Lower leg skin (tissue), 3 donors: ENCODE data around the gene USB1.

ENCODE experiments used
- CTCF ChIP-seq, 3 donors: fragments of 450-650 bp; IDR thresholded peaks; one replicate each; pipeline ENCODE4 v1.5.1; 2016; ENCODE audit warnings: antibody characterized with exemption in 3 of 3, mild to moderate bottlenecking in 3 of 3, moderate library complexity in 2 of 3
- POLR2A ChIP-seq, 2 donors: fragments of 450-650 bp; IDR thresholded peaks; one replicate each; pipeline ENCODE4 v1.6.1; 2016 to 2017; ENCODE audit warnings: antibody characterized with exemption in 2 of 2, mild to moderate bottlenecking in 1 of 2, moderate library complexity in 1 of 2

GRCh38 chr16:58016840-58017446, 15.7 kb downstream of the USB1 start:
- TF ChIP-seq CTCF (IDR thresholded peaks at IDR 0.05) (no peak), POLR2A (IDR thresholded peaks at IDR 0.05) (no peak)
